Activated naive CD4-positive, alpha-beta T cell treated with anti-CD3 and anti-CD28 coated beads, Interleukin-2, amount 50 U/mL, for 24 hours (primary cell): ENCODE measurements around the gene ERICH6.

Experiments used
- H3K27ac Mint-ChIP-seq: one replicate; pipeline ENCODE4 v1.8.0; 2021; ENCODE audit warnings: mild to moderate bottlenecking, mixed read lengths
- H3K27me3 Mint-ChIP-seq: one replicate; pipeline ENCODE4 v1.8.0; 2021; ENCODE audit warnings: mixed read lengths
- H3K36me3 Mint-ChIP-seq: one replicate; pipeline ENCODE4 v1.8.0; 2021; ENCODE audit warnings: mixed read lengths
- H3K4me1 Mint-ChIP-seq: one replicate; pipeline ENCODE4 v1.8.0; 2021; ENCODE audit warnings: mixed read lengths
- H3K4me3 Mint-ChIP-seq: one replicate; pipeline ENCODE4 v1.8.0; 2021; ENCODE audit warnings: mild to moderate bottlenecking, mixed read lengths
- H3K9me3 Mint-ChIP-seq: one replicate; pipeline ENCODE4 v1.8.0; 2021; ENCODE audit warnings: mixed read lengths

The ERICH6 gene

DNA sequence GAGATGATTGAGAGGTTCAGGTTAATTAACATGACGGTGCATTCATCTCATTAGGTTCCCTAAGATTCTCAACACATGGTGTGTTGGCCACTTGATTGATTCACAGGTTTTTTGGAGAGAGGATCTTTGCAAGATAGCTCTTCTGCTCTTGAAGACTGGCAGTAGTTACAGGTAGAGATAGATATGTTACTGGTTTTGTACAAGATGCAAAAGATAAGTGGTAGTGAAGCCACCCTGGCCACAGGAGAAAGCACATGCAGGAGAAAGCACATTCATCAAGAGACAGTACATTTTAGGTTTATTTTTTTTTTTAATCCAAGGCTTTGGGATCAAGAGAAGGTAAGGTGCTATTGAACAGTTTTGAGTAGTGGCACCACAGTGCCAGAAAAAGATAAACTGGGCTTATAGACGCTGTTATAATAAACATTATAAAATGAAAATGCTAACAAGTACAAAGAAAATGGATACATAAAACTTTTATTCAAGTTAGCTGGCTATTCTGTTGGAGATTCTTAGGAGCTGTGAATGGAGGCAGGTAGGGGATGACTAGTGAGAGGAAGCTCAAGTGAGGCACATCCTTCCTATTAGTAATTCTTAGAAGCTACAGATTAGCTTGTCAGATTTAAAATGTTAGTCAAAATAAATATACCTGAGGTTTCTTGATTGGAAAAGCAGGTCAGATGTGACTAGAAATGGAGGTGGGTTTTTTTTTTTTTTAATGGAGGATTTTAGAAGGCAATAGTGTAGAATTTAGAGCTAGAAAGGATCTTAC, 89.8 kb downstream of the ERICH6 start:
- peaks cover 63% of the 10 kb centered on the region for H3K4me1 Mint-ChIP-seq
- H3K4me3 Mint-ChIP-seq = peak overlapping the region; percentile 49
- peak overlapping the region; percentile 30 for H3K27ac Mint-ChIP-seq
- peaks cover 14% of the 10 kb centered on the region for H3K36me3 Mint-ChIP-seq
- H3K27me3 Mint-ChIP-seq = no peaks in the 10 kb centered on the region
- H3K9me3 Mint-ChIP-seq = peaks cover 5% of the 10 kb centered on the region

DNA sequence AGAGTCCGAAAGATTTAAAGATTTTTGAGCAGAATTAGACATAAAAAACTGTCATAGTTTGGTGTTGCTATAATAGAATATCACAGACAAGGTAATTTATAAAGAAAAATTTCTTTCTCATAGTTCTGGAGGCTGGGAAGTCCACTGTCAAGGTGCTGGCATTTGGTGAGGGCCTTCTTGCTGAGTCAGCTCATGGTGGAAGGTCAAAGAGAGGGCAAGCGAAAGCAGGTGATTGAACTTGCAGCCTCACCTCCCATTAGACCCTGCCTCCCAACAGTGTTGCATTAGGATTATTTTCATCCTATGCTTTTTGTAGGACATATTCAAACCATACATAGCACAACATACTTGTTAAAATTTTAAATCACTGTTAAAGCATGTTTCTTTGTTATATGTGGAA, 90.7 kb downstream of the ERICH6 start:
- Mint-ChIP-seq H3K36me3 (peaks cover 13% of the 10 kb centered on the region), H3K4me1 (peaks cover 67% of the 10 kb centered on the region), H3K4me3 (peak overlapping the region; percentile 4), H3K9me3 (peaks cover 5% of the 10 kb centered on the region), H3K27ac (no peak overlapping the region), H3K27me3 (no peaks in the 10 kb centered on the region)

GRCh38 chr3:150612494-150612893, 91.2 kb downstream of the ERICH6 start:
- H3K9me3 Mint-ChIP-seq = peaks cover 5% of the 10 kb centered on the region
- peaks cover 15% of the 10 kb centered on the region for H3K36me3 Mint-ChIP-seq
- H3K27ac Mint-ChIP-seq = peak overlapping the region; percentile 23
- H3K4me3 Mint-ChIP-seq = peak overlapping the region; percentile 4
- no peaks in the 10 kb centered on the region for H3K27me3 Mint-ChIP-seq
- peaks cover 72% of the 10 kb centered on the region for H3K4me1 Mint-ChIP-seq

DNA sequence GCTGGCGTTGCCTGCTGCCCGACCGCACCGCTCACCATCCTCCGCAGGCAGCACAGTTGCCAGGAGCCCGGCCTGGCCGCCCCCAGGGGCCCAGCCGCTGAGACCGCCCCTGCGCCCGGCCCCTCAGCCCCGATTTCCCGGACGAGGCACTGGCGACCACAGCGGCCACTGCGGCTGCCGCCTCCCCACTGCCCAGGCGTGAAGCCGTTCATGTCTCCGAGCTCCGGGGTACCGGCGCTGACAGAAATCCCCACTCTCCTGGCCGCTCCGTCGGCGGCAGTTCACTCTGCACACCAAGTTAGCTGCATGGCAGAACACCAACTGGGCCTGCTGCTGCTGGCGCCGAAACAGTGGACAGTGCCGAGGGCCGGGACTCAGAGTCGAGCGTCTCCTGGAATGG, 92.1 kb downstream of the ERICH6 start:
- Mint-ChIP-seq H3K27ac (no peak overlapping the region), H3K9me3 (peaks cover 5% of the 10 kb centered on the region), H3K36me3 (peaks cover 18% of the 10 kb centered on the region), H3K4me1 (peaks cover 72% of the 10 kb centered on the region), H3K4me3 (no peak overlapping the region), H3K27me3 (no peaks in the 10 kb centered on the region)

- H3K36me3 Mint-ChIP-seq = peaks cover 23% of the 10 kb centered on the region
- H3K9me3 Mint-ChIP-seq = peaks cover 5% of the 10 kb centered on the region
- H3K4me1 Mint-ChIP-seq = peaks cover 79% of the 10 kb centered on the region
- H3K4me3 Mint-ChIP-seq = no peak overlapping the region
- no peaks in the 10 kb centered on the region for H3K27me3 Mint-ChIP-seq
- H3K27ac Mint-ChIP-seq = no peak overlapping the region
Observed at GRCh38 chr3:150610785-150611184, 92.9 kb downstream of the ERICH6 start.

DNA sequence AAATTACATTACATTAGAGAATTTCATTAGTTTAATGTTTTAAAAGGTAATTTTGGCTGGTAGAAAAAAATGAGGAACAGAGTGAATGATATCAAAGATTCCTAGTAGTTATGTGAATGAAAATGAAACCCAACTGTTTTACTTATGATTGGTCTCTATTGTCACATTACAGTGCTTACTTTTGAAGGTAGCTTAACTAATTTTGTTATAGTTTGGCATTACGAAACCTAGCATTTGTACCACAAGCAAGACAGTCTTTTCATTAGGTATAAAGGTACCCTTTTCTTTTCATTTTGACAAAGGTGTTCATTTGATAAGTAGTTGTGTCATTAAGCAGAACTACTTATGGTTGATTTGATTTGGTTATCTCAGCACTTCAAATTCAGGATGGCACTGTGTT, 93.7 kb downstream of the ERICH6 start:
- H3K27ac Mint-ChIP-seq = peak overlapping the region; percentile 67
- H3K36me3 Mint-ChIP-seq = peaks cover 24% of the 10 kb centered on the region
- H3K4me3 Mint-ChIP-seq = peak overlapping the region; percentile 64
- H3K27me3 Mint-ChIP-seq = no peaks in the 10 kb centered on the region
- peaks cover 87% of the 10 kb centered on the region for H3K4me1 Mint-ChIP-seq
- H3K9me3 Mint-ChIP-seq = peaks cover 5% of the 10 kb centered on the region
